HL-60 (cell line): ENCODE data around the gene PLA2G6.

Source experiments
- GABPA ChIP-seq: IDR thresholded peaks from 2 replicates; pipeline ENCODE4 v1.6.1; 2012; ENCODE audit warnings: low read depth
- REST ChIP-seq: IDR thresholded peaks from 2 replicates; pipeline ENCODE4 v1.6.1; 2012; ENCODE audit warnings: low read depth; ENCODE audit not compliant: insufficient replicate concordance
- TF ChIP-seq, protein P1 (sequence below): IDR thresholded peaks from one replicate; pipeline ENCODE4 v1.5.1; 2011; ENCODE audit warnings: low read length, control low read depth, inconsistent platforms; ENCODE audit not compliant: insufficient read depth

DNA sequence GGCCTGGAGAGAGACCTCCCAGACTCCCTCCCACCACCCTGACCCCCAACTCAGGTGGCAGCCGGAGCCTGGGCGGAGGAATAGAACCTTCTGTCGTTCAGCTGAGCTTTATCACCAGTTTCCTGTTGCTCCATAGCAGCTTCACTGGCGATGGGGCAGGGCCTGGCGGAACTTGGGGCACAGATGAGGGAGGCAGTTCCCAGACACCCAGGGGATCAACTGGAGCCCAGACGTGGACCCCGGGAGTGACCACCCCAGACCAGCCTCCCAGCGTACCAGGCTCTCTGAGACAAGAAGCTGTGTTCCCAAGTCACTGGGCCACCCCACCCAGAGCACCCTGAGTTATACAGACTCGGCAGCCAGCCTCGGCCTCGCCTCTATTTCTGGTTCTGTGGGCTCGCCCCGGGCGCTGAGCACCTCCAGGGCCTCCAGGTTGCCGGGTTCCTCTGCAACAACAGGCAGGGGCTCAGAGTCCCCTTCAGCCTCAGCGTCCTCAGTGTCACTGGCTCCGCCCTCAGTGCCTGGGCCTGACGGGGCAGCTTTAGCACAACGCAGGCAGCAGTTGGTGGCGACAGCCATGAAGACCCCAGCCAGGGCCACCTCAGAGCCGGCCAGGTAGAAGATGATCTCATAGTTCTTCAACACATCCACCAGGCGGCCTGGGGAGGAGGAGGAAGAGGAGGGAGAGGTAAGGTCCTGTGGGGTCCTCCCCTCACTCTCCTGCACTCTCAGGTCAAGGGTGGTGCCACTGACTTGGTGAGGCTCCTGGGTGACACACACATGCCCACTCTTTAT lies 103.4 kb downstream of the PLA2G6 start:
- TF ChIP-seq, protein P1, sequence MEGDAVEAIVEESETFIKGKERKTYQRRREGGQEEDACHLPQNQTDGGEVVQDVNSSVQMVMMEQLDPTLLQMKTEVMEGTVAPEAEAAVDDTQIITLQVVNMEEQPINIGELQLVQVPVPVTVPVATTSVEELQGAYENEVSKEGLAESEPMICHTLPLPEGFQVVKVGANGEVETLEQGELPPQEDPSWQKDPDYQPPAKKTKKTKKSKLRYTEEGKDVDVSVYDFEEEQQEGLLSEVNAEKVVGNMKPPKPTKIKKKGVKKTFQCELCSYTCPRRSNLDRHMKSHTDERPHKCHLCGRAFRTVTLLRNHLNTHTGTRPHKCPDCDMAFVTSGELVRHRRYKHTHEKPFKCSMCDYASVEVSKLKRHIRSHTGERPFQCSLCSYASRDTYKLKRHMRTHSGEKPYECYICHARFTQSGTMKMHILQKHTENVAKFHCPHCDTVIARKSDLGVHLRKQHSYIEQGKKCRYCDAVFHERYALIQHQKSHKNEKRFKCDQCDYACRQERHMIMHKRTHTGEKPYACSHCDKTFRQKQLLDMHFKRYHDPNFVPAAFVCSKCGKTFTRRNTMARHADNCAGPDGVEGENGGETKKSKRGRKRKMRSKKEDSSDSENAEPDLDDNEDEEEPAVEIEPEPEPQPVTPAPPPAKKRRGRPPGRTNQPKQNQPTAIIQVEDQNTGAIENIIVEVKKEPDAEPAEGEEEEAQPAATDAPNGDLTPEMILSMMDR = no peak
- no peak for TF ChIP-seq REST
- no peak for TF ChIP-seq GABPA
